ENCODE results near the gene BTG2. TPM values are rescaled to one million over a fixed set of nuclear protein-coding genes. Genes with fewer than 3 reads are reported as not detected.

Gene BTG2
- total and polyA plus RNA-seq, 5 experiments from 2014 or later: 91.8 to 191 (median 179) TPM

GRCh38 chr1:203287109-203287893 lies 18.0 kb upstream of the BTG2 start:
- peak overlapping the region; percentile 97 to 100 (median 99) for H3K27ac Mint-ChIP-seq
- peaks cover 38 to 89% (median 72%) of the 10 kb centered on the region in 4 donors for H3K4me1 Mint-ChIP-seq
- no peaks in the 10 kb centered on the region for H3K27me3 Mint-ChIP-seq
- DNase-seq: peak; percentile 32 to 93 (median 75)
- POLR2A ChIA-PET: interaction anchor here (1.0 to 25.4 kb wide), 7 partner anchors 9 to 51 kb away, joined by 3 to 730 read pairs (median 7); no protein-coding TSS in a partner anchor
- no peaks in the 10 kb centered on the region for H3K36me3 Mint-ChIP-seq
- ATAC-seq: peak; percentile 25 to 31
- H3K9me3 Mint-ChIP-seq: no peaks in the 10 kb centered on the region
- peak overlapping the region; percentile 54 to 87 (median 76) for H3K4me3 Mint-ChIP-seq

GRCh38 chr1:203287898-203288297 lies 17.4 kb upstream of the BTG2 start:
- ATAC-seq (no peak), DNase-seq (no peak)
- H3K4me1 Mint-ChIP-seq: peaks cover 36 to 86% (median 72%) of the 10 kb centered on the region in 4 donors
- no peaks in the 10 kb centered on the region for H3K9me3 Mint-ChIP-seq
- H3K27ac Mint-ChIP-seq: peak overlapping the region; percentile 97 to 100 (median 99)
- POLR2A ChIA-PET: interaction anchor here (0.6 to 25.4 kb wide), 7 partner anchors 8 to 464 kb away, joined by 3 to 730 read pairs (median 22); no protein-coding TSS in a partner anchor
- peak overlapping the region; percentile 54 to 87 (median 76) for H3K4me3 Mint-ChIP-seq
- H3K36me3 Mint-ChIP-seq: no peaks in the 10 kb centered on the region
- H3K27me3 Mint-ChIP-seq: no peaks in the 10 kb centered on the region

DNA sequence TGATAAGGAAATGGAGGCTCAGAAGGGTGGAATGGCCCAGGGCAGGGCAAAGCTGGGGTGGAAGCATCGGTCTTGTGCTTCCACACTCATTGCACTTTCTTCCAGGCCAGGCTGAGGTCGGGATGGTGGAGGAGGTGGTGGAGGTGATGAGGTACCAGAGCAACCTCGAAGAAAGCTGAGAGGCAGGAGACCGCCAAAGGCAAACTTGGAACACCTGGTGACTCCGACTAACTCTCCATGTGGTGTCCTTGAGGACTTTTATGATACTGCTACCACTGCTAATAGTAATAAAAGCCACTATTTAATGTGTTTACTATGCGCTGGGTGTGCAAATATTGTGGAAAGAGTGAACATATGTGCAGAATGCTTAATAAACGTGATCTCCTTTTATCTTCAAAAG lies 16.9 kb upstream of the BTG2 start:
- DNase-seq: no peak
- no peak for ATAC-seq
- peaks cover 35 to 86% (median 74%) of the 10 kb centered on the region in 4 donors for H3K4me1 Mint-ChIP-seq
- peak overlapping the region in 9 of 10 donors; percentile 69 to 90 (median 84) for H3K4me3 Mint-ChIP-seq
- H3K36me3 Mint-ChIP-seq: no peaks in the 10 kb centered on the region
- H3K27me3 Mint-ChIP-seq: no peaks in the 10 kb centered on the region
- POLR2A ChIA-PET: interaction anchor here (0.6 to 25.4 kb wide), 8 partner anchors 8 to 463 kb away, joined by 3 to 730 read pairs (median 19); no protein-coding TSS in a partner anchor
- H3K9me3 Mint-ChIP-seq: no peaks in the 10 kb centered on the region
- H3K27ac Mint-ChIP-seq: peak overlapping the region; percentile 97 to 100 (median 99)

DNA sequence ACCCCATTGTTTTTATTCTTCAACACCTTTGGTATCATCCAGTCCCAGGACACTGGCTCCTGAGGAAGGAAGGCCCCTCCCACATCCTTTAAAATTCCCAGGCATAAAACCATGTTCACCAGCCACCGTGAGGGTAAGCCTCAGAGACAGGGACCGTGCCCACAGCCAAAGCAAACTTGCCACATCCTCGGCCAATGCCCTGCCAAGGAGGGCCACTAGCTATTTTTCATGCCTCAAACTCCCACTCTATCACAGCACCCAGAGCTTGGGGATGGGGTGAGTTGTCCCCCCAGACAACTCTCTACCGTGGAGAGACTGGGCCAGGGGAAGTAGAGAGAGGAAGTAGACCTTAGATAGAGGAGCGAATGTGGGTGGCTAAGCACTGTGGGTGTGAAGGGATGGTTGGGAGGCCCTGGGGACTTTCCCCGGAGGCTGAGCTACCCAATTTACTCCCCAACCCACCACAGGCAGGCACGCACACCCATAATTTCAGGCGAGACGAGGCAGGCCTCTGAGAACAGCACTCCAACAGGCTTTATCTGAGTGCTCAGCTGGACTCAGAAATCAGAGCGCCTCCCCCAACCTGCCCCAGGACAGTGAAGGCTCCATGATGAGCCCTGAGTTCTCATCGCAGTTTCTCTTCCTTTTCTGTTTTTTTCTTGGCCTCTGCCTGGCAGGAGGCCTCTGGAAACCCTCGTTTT lies 15.9 kb upstream of the BTG2 start:
- peak; percentile 58 to 94 (median 88) for DNase-seq
- POLR2A ChIA-PET: interaction anchor here (0.7 to 25.4 kb wide), 8 partner anchors 10 to 365 kb away, joined by 3 to 730 read pairs (median 19); no protein-coding TSS in a partner anchor
- no peaks in the 10 kb centered on the region for H3K27me3 Mint-ChIP-seq
- H3K27ac Mint-ChIP-seq: peak overlapping the region; percentile 97 to 100 (median 99)
- H3K36me3 Mint-ChIP-seq: no peaks in the 10 kb centered on the region
- H3K9me3 Mint-ChIP-seq: no peaks in the 10 kb centered on the region
- H3K4me3 Mint-ChIP-seq: peak overlapping the region; percentile 69 to 90 (median 84)
- peak; percentile 73 to 79 for ATAC-seq
- H3K4me1 Mint-ChIP-seq: peaks cover 35 to 87% (median 76%) of the 10 kb centered on the region in 4 donors

- H3K36me3 Mint-ChIP-seq: no peaks in the 10 kb centered on the region
- H3K4me3 Mint-ChIP-seq: peak overlapping the region; percentile 69 to 90 (median 84)
- H3K27me3 Mint-ChIP-seq: no peaks in the 10 kb centered on the region
- POLR2A ChIA-PET: interaction anchor here (0.7 to 25.4 kb wide), 9 partner anchors 10 to 1999 kb away, joined by 3 to 730 read pairs (median 16); no protein-coding TSS in a partner anchor
- H3K4me1 Mint-ChIP-seq: peaks cover 39 to 88% (median 80%) of the 10 kb centered on the region in 4 donors
- no peaks in the 10 kb centered on the region for H3K9me3 Mint-ChIP-seq
- peak overlapping the region; percentile 97 to 100 (median 99) for H3K27ac Mint-ChIP-seq
- DNase-seq (no peak), ATAC-seq (no peak)
Measured at GRCh38 chr1:203289982-203290260, 15.4 kb upstream of the BTG2 start.

DNA sequence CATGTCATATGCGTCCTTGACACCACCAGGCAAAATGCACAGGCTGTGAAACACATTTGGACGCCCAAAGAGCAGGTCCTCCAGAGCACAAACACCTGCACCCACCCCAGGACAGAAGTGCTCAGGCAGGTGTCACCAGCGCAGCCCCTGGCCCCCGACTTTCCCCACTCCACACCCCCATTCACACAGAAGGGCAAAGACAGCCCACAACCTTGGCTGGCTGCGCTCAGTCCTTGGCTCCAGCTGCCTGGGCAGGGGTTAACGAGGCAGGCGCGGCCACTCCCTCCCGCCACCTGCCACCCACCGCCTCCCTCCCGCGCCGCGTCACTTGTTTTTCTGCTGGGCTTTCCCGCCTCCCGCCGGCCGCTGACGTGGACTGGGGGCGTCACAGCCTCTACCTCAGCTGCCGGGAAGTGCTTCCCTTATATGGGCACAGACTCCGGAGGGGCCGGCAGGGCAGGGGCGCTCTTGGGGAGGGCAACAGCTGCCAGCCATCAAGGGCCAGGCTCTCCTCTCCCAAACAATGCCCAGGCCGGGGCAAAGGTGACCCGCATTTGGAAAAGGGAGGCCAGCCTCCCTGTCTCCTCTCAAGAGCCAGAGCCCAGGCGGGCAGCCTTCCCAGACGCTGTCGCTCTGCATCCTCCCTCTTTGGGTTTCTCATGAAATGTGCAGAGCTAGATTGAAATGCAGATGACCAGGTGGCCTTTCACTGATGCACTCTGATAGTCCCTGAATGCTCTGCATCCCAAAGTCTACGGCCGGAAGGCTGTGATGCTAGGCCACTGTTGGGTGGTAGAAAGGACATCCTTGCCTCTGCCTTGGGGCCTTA lies 14.8 kb upstream of the BTG2 start:
- H3K4me3 Mint-ChIP-seq: peak overlapping the region; percentile 69 to 90 (median 84)
- H3K4me1 Mint-ChIP-seq: peaks cover 45 to 91% (median 85%) of the 10 kb centered on the region in 4 donors
- no peaks in the 10 kb centered on the region for H3K36me3 Mint-ChIP-seq
- peak; percentile 57 to 68 for ATAC-seq
- H3K9me3 Mint-ChIP-seq: no peaks in the 10 kb centered on the region
- POLR2A ChIA-PET: interaction anchor here (0.7 to 25.4 kb wide), 8 partner anchors 9 to 1998 kb away, joined by 3 to 730 read pairs (median 19); no protein-coding TSS in a partner anchor
- H3K27me3 Mint-ChIP-seq: no peaks in the 10 kb centered on the region
- peak overlapping the region; percentile 97 to 100 (median 99) for H3K27ac Mint-ChIP-seq
- DNase-seq: peak; percentile 91 to 99 (median 97)

DNA sequence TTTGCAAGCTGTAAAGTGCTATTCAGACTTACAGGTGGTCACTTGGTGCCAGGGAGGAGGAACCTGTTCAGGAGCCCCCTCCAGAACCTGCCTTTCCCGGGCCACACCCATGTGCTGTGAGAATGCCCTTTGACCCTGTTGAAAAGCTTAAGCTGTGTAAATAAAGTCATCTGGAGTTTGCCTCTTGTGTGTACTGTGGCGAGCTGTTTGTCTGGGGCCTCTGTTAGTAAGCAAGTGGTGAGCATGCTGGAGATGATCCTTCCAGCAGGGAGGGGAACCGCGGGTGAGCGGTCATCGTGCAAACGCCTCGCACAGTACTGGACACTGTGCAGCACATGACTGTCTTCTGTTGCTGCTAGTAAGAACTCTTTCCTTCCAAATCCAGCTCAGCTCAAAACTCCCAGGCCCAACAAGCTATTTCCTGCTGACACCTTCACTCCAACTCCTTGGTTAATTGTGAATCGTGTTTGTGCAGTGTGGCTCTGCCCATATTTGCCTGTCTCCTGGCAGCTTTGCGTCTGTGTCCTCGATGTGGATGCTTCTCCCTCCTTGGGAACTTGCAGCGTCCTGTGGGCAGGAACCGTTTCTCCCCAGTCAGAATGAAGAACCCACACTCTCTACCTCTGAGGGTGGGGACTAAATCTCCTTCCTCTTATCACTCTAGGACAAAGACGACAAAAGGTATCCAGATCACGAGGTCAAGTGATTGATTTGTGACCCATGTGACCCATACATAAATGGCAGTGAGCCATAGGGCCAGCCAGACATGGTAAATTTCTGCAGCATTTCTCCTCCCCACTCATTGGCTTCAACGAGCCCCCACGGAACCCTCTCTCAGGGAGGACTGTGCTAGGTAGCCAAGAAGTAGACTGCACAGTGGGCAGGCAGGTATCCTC lies 13.9 kb upstream of the BTG2 start:
- H3K9me3 Mint-ChIP-seq: no peaks in the 10 kb centered on the region
- ATAC-seq (no peak), DNase-seq (peak in 1 of 10 donors; percentile 59)
- H3K4me3 Mint-ChIP-seq: peak overlapping the region in 9 of 10 donors; percentile 12 to 90 (median 78)
- H3K27me3 Mint-ChIP-seq: no peaks in the 10 kb centered on the region
- peaks cover 51 to 91% (median 88%) of the 10 kb centered on the region in 4 donors for H3K4me1 Mint-ChIP-seq
- POLR2A ChIA-PET: interaction anchor here (1.0 to 25.4 kb wide), 5 partner anchors 8 to 1997 kb away, joined by 4 to 730 read pairs (median 79); no protein-coding TSS in a partner anchor
- H3K27ac Mint-ChIP-seq: peak overlapping the region; percentile 97 to 100 (median 99)
- H3K36me3 Mint-ChIP-seq: no peaks in the 10 kb centered on the region

DNA sequence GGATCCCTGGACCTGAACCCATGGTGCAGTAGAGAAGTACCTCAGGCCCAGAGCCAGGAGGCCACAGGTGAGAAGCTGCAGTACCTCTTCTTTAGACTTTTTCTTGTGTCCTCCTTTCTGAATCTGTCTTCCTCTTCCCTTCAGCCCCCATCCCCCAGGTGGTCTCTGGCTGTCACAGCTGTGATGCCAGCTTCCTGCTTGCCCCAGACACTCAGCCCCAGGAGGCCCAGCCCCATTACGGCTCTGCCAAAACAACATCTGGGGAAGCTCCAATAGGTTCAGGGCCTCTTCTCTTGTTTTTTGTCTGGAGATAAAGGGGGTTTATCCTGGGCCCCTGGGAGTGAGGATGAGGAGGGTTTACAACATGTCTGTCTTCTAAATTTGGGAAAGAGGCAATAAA lies 9.5 kb upstream of the BTG2 start:
- H3K4me3 Mint-ChIP-seq: peak overlapping the region in 4 of 10 donors; percentile 16 to 67 (median 49)
- H3K27me3 Mint-ChIP-seq: no peaks in the 10 kb centered on the region
- H3K4me1 Mint-ChIP-seq: peaks cover 32 to 86% (median 72%) of the 10 kb centered on the region in 4 donors
- POLR2A ChIA-PET: interaction anchor here (0.9 to 11.1 kb wide), 9 partner anchors 8 to 30 kb away, joined by 3 to 188 read pairs (median 7); partner anchors contain the start of gene BTG2
- peak in 5 of 10 donors; percentile 44 to 77 (median 53) for DNase-seq
- no peaks in the 10 kb centered on the region for H3K36me3 Mint-ChIP-seq
- H3K27ac Mint-ChIP-seq: peak overlapping the region; percentile 52 to 94 (median 88)
- peak; percentile 73 to 87 for ATAC-seq
- no peaks in the 10 kb centered on the region for H3K9me3 Mint-ChIP-seq

- peak overlapping the region in 4 of 10 donors; percentile 5 to 48 (median 17) for H3K4me3 Mint-ChIP-seq
- ATAC-seq (no peak), DNase-seq (peak in 1 of 10 donors; percentile 42)
- no peaks in the 10 kb centered on the region for H3K27me3 Mint-ChIP-seq
- peaks cover 29 to 84% (median 65%) of the 10 kb centered on the region in 4 donors for H3K4me1 Mint-ChIP-seq
- peak overlapping the region; percentile 52 to 94 (median 88) for H3K27ac Mint-ChIP-seq
- POLR2A ChIA-PET: interaction anchor here (1.1 to 3.5 kb wide), 7 partner anchors 9 to 30 kb away, joined by 3 to 62 read pairs (median 7); partner anchors contain the start of gene BTG2
- H3K9me3 Mint-ChIP-seq: no peaks in the 10 kb centered on the region
- H3K36me3 Mint-ChIP-seq: no peaks in the 10 kb centered on the region
Measured at GRCh38 chr1:203296460-203297073, 8.8 kb upstream of the BTG2 start.

- Mint-ChIP-seq H3K9me3 (no peaks in the 10 kb centered on the region), H3K36me3 (no peaks in the 10 kb centered on the region), H3K27ac (peak overlapping the region in 8 of 10 donors; percentile 1 to 83 (median 48)), H3K27me3 (no peaks in the 10 kb centered on the region), H3K4me3 (no peak overlapping the region), H3K4me1 (peaks cover 35 to 84% (median 60%) of the 10 kb centered on the region in 4 donors)
- DNase-seq (peak in 1 of 10 donors; percentile 61), ATAC-seq (peak in 1 of 2 donors; percentile 29)
- POLR2A ChIA-PET: interaction anchor here (0.7 to 3.0 kb wide), 9 partner anchors 10 to 829 kb away, joined by 3 to 22 read pairs (median 6); no protein-coding TSS in a partner anchor
Measured at GRCh38 chr1:203299169-203299568, 6.2 kb upstream of the BTG2 start.
